AG04449 (cell line): ENCODE measurements around the gene SNX10.

Source experiments
- CTCF ChIA-PET: fragments of 350-600 bp; formaldehyde crosslinking; extraction: SDS; loops from one replicate; lab custom pipeline; 2021; ENCODE audit warnings: antibody characterized with exemption; lab: Yijun Ruan, JAX
- POLR2A ChIA-PET: fragments of 400-600, 350-600 bp; formaldehyde crosslinking; extraction: SDS; loops from one replicate; lab custom pipeline; 2020; ENCODE audit warnings: antibody characterized with exemption, inconsistent platforms; lab: Yijun Ruan, JAX
- DNase-seq: peaks from one replicate; pipeline ENCODE4 v3.0.0-alpha.2; 2010; ENCODE audit warnings: low read depth, low spot score
- H3K4me3 ChIP-seq: 2 replicates; pipeline ENCODE4 v1.5.1; 2011; ENCODE audit warnings: low read depth, mild to moderate bottlenecking, control low read depth, low read length
- TF ChIP-seq, protein P1 (sequence below): IDR thresholded peaks from one replicate; pipeline ENCODE4 v1.5.1; 2011; ENCODE audit warnings: mild to moderate bottlenecking, moderate library complexity, low read length, control low read depth, inconsistent platforms; ENCODE audit not compliant: insufficient read depth; ENCODE audit errors: missing control alignments

Gene SNX10

DNA sequence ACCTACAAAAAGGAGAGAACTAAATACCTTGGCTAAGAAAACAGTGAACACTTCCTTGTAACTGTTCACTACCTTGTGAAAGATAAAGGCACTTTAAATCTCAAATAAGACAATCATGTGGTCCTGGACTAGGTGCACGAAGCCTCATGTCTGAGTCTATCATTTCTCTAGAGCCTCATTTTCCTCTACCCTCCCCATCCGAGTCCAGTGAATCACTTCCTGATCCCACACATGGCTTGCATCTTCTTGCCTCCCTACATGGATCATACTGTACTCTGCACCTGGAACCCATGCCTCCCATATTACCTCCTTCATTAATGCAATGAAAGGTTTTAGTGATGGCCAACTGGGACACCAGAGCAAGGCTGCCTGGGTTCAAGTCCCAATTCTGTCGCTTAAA, 34.5 kb downstream of the SNX10 start:
- POLR2A ChIA-PET = no interaction called here
- DNase-seq = no peak
- TF ChIP-seq, protein P1, sequence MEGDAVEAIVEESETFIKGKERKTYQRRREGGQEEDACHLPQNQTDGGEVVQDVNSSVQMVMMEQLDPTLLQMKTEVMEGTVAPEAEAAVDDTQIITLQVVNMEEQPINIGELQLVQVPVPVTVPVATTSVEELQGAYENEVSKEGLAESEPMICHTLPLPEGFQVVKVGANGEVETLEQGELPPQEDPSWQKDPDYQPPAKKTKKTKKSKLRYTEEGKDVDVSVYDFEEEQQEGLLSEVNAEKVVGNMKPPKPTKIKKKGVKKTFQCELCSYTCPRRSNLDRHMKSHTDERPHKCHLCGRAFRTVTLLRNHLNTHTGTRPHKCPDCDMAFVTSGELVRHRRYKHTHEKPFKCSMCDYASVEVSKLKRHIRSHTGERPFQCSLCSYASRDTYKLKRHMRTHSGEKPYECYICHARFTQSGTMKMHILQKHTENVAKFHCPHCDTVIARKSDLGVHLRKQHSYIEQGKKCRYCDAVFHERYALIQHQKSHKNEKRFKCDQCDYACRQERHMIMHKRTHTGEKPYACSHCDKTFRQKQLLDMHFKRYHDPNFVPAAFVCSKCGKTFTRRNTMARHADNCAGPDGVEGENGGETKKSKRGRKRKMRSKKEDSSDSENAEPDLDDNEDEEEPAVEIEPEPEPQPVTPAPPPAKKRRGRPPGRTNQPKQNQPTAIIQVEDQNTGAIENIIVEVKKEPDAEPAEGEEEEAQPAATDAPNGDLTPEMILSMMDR = no peak
- no peak overlapping the region for H3K4me3 ChIP-seq
- CTCF ChIA-PET = no interaction called here

GRCh38 chr7:26328498-26329390, 37.1 kb downstream of the SNX10 start:
- TF ChIP-seq, protein P1 = no peak
- POLR2A ChIA-PET = no interaction called here
- CTCF ChIA-PET = no interaction called here
- H3K4me3 ChIP-seq = no peak overlapping the region
- DNase-seq = no peak

DNA sequence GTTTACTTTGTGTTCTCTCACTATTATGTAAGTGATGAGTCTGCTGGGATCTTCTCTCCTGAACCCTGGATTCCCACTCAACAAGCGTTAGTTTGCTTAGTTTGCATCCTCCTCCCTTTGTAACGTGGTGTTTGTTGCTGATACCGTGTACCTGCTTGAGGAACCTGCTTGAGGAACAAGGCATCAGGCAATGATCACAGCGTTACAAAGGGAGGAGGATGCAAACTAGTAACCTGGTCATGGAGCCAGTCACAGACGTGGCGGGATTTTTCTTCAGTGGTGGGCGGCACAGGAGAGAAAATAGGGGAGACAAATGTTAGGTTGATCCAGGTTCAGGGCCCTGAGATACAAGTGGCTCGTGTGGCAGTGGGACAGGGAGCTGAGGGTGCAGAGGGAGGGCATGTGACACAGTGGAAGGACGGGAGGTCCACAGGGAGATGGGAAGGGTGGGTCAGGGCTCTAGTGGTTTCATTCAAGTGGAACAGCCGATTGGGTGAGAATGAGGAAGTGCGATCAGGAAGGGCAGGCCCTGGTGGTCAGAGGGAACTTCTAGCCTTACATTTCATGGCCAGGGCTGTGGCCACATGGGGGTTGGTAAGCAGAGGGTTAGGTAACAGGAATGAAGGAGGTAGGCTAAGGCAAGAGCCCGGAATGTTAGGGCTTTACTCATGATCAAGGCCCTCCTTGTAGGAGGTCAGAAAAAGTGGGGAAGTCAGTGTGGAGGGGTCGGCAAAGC, 38.0 kb downstream of the SNX10 start:
- no peak for DNase-seq
- CTCF ChIA-PET = no interaction called here
- POLR2A ChIA-PET = no interaction called here
- TF ChIP-seq, protein P1 = no peak
- H3K4me3 ChIP-seq = no peak overlapping the region

DNA sequence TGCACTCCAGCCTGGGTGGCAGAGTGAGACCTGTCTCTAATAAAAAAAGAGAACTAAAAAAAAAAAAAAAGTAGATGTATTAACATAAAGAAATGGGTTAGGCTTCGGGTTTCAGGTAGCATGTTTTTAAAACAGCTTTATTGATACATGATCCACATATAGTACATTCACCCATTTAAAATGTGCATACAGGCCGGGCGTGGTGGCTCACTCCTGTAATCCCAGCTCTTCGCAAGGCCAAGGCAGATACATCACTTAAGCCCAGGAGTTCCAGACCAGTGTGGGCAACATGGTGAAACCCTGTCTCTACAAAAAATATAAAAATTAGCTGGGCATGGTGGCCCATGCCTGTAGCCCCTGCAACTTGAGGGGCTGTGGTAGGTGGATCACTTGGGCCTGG, 39.5 kb downstream of the SNX10 start:
- ChIA-PET POLR2A (no interaction called here), CTCF (interaction anchor here (1.3 kb wide), 1 partner anchor 438 kb away, joined by 3 read pairs; no protein-coding TSS in a partner anchor)
- TF ChIP-seq, protein P1 = no peak
- DNase-seq = no peak
- no peak overlapping the region for H3K4me3 ChIP-seq

GRCh38 chr7:26331789-26332188, 40.1 kb downstream of the SNX10 start:
- CTCF ChIA-PET = no interaction called here
- POLR2A ChIA-PET = no interaction called here

More at GRCh38 chr7:26331789-26332188, 40.1 kb downstream of the SNX10 start:
- DNase-seq = no peak
- TF ChIP-seq, protein P1 = no peak
- no peak overlapping the region for H3K4me3 ChIP-seq
